SK-N-SH treated with all-trans-retinoic acid at 6 μM for 48 hours (cell line): Measurements from ENCODE around the gene C15orf39.
A peak's percentile ranks its signal among the peaks of the same experiment; 100 is the strongest.

Experiments used
- ATAC-seq: fragments of 200-7000 bp; cut with Tn5 transposase; 3 replicates; pipeline ENCODE4 v1.9.1; 2020; ENCODE audit warnings: mild to moderate bottlenecking, moderate library complexity
- ARNTL ChIP-seq: fragments of 450-650 bp; formaldehyde crosslinking; IDR thresholded peaks from 2 replicates; pipeline ENCODE4 v1.5.0; 2020; ENCODE audit warnings: low read depth, mild to moderate bottlenecking, moderate library complexity, borderline replicate concordance
- BACH2 ChIP-seq: fragments of 250-450 bp; sonication (Bioruptor Pico); IDR thresholded peaks from 2 replicates; pipeline ENCODE4 v1.9.0; 2021; ENCODE audit warnings: mild to moderate bottlenecking, borderline replicate concordance
- CREB5 ChIP-seq: fragments of 250-450 bp; sonication (Bioruptor Pico); IDR thresholded peaks from 2 replicates; pipeline ENCODE4 v1.5.1; 2020; ENCODE audit warnings: low read depth, mild to moderate bottlenecking, moderate library complexity
- CSRNP3 ChIP-seq: fragments of 250-450 bp; sonication (Bioruptor Pico); IDR thresholded peaks from 2 replicates; pipeline ENCODE4 v1.5.1; 2021; ENCODE audit warnings: mild to moderate bottlenecking, moderate library complexity
- GLIS3 ChIP-seq: fragments of 250-450 bp; sonication (Bioruptor Pico); IDR thresholded peaks from 2 replicates; pipeline ENCODE4 v1.5.0; 2020; ENCODE audit warnings: mild to moderate bottlenecking, moderate library complexity
- ISL1 ChIP-seq: fragments of 250-450 bp; sonication (Bioruptor Pico); IDR thresholded peaks from 2 replicates; pipeline ENCODE4 v2.1.2; 2022; ENCODE audit warnings: mild to moderate bottlenecking, moderate library complexity
- OSR1 ChIP-seq: fragments of 250-450 bp; sonication (Bioruptor Pico); IDR thresholded peaks from 2 replicates; pipeline ENCODE4 v1.8.0; 2022; ENCODE audit warnings: moderate library complexity, mild to moderate bottlenecking, inconsistent platforms
- PATZ1 ChIP-seq: fragments of 250-450 bp; sonication (Bioruptor Pico); IDR thresholded peaks from 2 replicates; pipeline ENCODE4 v1.8.0; 2020; ENCODE audit warnings: mild to moderate bottlenecking, moderate library complexity, borderline replicate concordance
- POU6F1 ChIP-seq: fragments of 250-450 bp; sonication (Bioruptor Pico); IDR thresholded peaks from 2 replicates; pipeline ENCODE4 v1.8.0; 2021; ENCODE audit warnings: low read depth, mild to moderate bottlenecking, moderate library complexity, borderline replicate concordance
- PPARA ChIP-seq: fragments of 250-450 bp; sonication (Bioruptor Pico); IDR thresholded peaks from 2 replicates; pipeline ENCODE4 v1.5.0; 2020; ENCODE audit warnings: mild to moderate bottlenecking, borderline replicate concordance
- RARB ChIP-seq: fragments of 250-450 bp; sonication (Bioruptor Pico); IDR thresholded peaks from 2 replicates; pipeline ENCODE4 v1.8.0; 2021; ENCODE audit warnings: mild to moderate bottlenecking, moderate library complexity
- TOX ChIP-seq: fragments of 250-450 bp; sonication (Bioruptor Pico); IDR thresholded peaks from 2 replicates; pipeline ENCODE4 v1.8.0; 2021; ENCODE audit warnings: mild to moderate bottlenecking, moderate library complexity, borderline replicate concordance
- TSHZ2 ChIP-seq: fragments of 250-450 bp; sonication (Bioruptor Pico); IDR thresholded peaks from 2 replicates; pipeline ENCODE4 v1.5.0; 2020; ENCODE audit warnings: mild to moderate bottlenecking, moderate library complexity
- ZC3H10 ChIP-seq: fragments of 250-450 bp; sonication (Bioruptor Pico); IDR thresholded peaks from 2 replicates; pipeline ENCODE4 v1.5.1; 2021; ENCODE audit warnings: mild to moderate bottlenecking, moderate library complexity
- ZFP3 ChIP-seq: fragments of 250-450 bp; sonication (Bioruptor Pico); IDR thresholded peaks from 2 replicates; pipeline ENCODE4 v1.5.0; 2020; ENCODE audit warnings: mild to moderate bottlenecking, moderate library complexity
- ZNF70 ChIP-seq: fragments of 450-650 bp; formaldehyde crosslinking; IDR thresholded peaks from 2 replicates; pipeline ENCODE4 v1.5.0; 2020; ENCODE audit warnings: mild to moderate bottlenecking, moderate library complexity
- ZNF8 ChIP-seq: fragments of 450-650 bp; formaldehyde crosslinking; IDR thresholded peaks from 2 replicates; pipeline ENCODE4 v1.5.0; 2020; ENCODE audit warnings: mild to moderate bottlenecking, moderate library complexity

C15orf39 gene

GRCh38 chr15:75201616-75202250 is at the start of gene C15orf39:
C15orf39 (plus strand) TSS chr15:75201882; CDS start chr15:75206049, 4,167 bp downstream.
- TF ChIP-seq PPARA (no peak), RARB (CRISPR knock-in tag) (no peak), PATZ1 (no peak), BACH2 (CRISPR knock-in tag) (no peak), ZC3H10 (CRISPR knock-in tag) (no peak), ZFP3 (CRISPR knock-in tag) (no peak), TSHZ2 (CRISPR knock-in tag) (no peak), OSR1 (no peak), ISL1 (CRISPR knock-in tag) (no peak), ZNF8 (CRISPR knock-in tag) (no peak), ARNTL (CRISPR knock-in tag) (no peak), POU6F1 (CRISPR knock-in tag) (no peak), GLIS3 (CRISPR knock-in tag) (no peak), CSRNP3 (no peak)
- peak; percentile 75 for ATAC-seq

GRCh38 chr15:75152382-75153079 is 49.2 kb upstream of the C15orf39 start:
- no peak for ATAC-seq
- no peak for TF ChIP-seq PATZ1
- TF ChIP-seq TSHZ2 (CRISPR knock-in tag) = no peak
- TF ChIP-seq ARNTL (CRISPR knock-in tag) = no peak
- TF ChIP-seq ZFP3 (CRISPR knock-in tag) = no peak
- no peak for TF ChIP-seq ZNF8 (CRISPR knock-in tag)
- no peak for TF ChIP-seq ZNF70 (CRISPR knock-in tag)
- TF ChIP-seq CREB5 (CRISPR knock-in tag) = no peak
- TF ChIP-seq POU6F1 (CRISPR knock-in tag) = no peak
- TF ChIP-seq ZC3H10 (CRISPR knock-in tag) = no peak
- TF ChIP-seq RARB (CRISPR knock-in tag) = no peak
- TF ChIP-seq TOX (CRISPR knock-in tag) = no peak
- TF ChIP-seq GLIS3 (CRISPR knock-in tag) = no peak
